Bone marrow (tissue), 2 donors: ENCODE measurements around the gene STAG1.
"Not testable (repeated sequence)": the region's sequence is repeated elsewhere in the genome, so short reads cannot be mapped to it uniquely, and the experiment has no call there.

Experiments
- DNase-seq, 2 donors: peaks; one replicate each; lab custom pipeline; 2025; lab: John Stamatoyannopoulos, UW

STAG1 gene

GRCh38 chr3:136586580-136586979 is 165.6 kb downstream of the STAG1 start:
- no peak for DNase-seq

GRCh38 chr3:136584728-136585127 is 167.4 kb downstream of the STAG1 start:
- DNase-seq = no peak

- DNase-seq = no peak
These were observed 168.4 kb downstream of the STAG1 start for GRCh38 chr3:136583823-136584222.

- no peak for DNase-seq
These were observed 174.4 kb downstream of the STAG1 start for GRCh38 chr3:136577791-136578190.

- no peak for DNase-seq
These were observed 175.7 kb downstream of the STAG1 start for GRCh38 chr3:136576279-136577009.

- no peak for DNase-seq
These were observed 184.5 kb downstream of the STAG1 start for GRCh38 chr3:136567599-136568188.

- DNase-seq = not testable (repeated sequence)
These were observed 187.2 kb downstream of the STAG1 start for GRCh38 chr3:136564962-136565361.

GRCh38 chr3:136562026-136562425 is 190.2 kb downstream of the STAG1 start:
- no peak for DNase-seq

- DNase-seq = no peak
These were observed 192.3 kb downstream of the STAG1 start for GRCh38 chr3:136559896-136560295.

- not testable (repeated sequence) for DNase-seq
These were observed 202.7 kb downstream of the STAG1 start for GRCh38 chr3:136549461-136549860.

GRCh38 chr3:136547293-136547692 is 204.9 kb downstream of the STAG1 start:
- DNase-seq = no peak

GRCh38 chr3:136546720-136547119 is 205.5 kb downstream of the STAG1 start:
- peak in 1 of 2 donors; percentile 15 for DNase-seq

- no peak for DNase-seq
These were observed 206.4 kb downstream of the STAG1 start for GRCh38 chr3:136545664-136546268.

GRCh38 chr3:136544532-136544931 is 207.6 kb downstream of the STAG1 start:
- no peak for DNase-seq

- no peak for DNase-seq
These were observed 208.8 kb downstream of the STAG1 start for GRCh38 chr3:136543385-136543784.

GRCh38 chr3:136535906-136536305 is 216.3 kb downstream of the STAG1 start:
- DNase-seq = no peak

GRCh38 chr3:136532766-136533165 is 219.4 kb downstream of the STAG1 start:
- no peak for DNase-seq

GRCh38 chr3:136518102-136518501 is 234.1 kb downstream of the STAG1 start:
- no peak for DNase-seq

GRCh38 chr3:136516656-136517055 is 235.5 kb downstream of the STAG1 start:
- no peak for DNase-seq

- no peak for DNase-seq
These were observed 236.1 kb downstream of the STAG1 start for GRCh38 chr3:136516095-136516494.

GRCh38 chr3:136514533-136514932 is 237.6 kb downstream of the STAG1 start:
- DNase-seq = not testable (repeated sequence)

- DNase-seq = no peak
These were observed 238.8 kb downstream of the STAG1 start for GRCh38 chr3:136513367-136513766.

- DNase-seq = no peak
These were observed 239.8 kb downstream of the STAG1 start for GRCh38 chr3:136512381-136512780.
